NCI-H2227 (cell line): ENCODE measurements around the gene TTLL11.
A peak's percentile ranks its signal among the peaks of the same experiment; 100 is the strongest.

Source experiments
- DNase-seq: peaks from one replicate; lab custom pipeline; 2025; ENCODE audit not compliant: unreplicated experiment; lab: John Stamatoyannopoulos, UW

The TTLL11 gene

DNA sequence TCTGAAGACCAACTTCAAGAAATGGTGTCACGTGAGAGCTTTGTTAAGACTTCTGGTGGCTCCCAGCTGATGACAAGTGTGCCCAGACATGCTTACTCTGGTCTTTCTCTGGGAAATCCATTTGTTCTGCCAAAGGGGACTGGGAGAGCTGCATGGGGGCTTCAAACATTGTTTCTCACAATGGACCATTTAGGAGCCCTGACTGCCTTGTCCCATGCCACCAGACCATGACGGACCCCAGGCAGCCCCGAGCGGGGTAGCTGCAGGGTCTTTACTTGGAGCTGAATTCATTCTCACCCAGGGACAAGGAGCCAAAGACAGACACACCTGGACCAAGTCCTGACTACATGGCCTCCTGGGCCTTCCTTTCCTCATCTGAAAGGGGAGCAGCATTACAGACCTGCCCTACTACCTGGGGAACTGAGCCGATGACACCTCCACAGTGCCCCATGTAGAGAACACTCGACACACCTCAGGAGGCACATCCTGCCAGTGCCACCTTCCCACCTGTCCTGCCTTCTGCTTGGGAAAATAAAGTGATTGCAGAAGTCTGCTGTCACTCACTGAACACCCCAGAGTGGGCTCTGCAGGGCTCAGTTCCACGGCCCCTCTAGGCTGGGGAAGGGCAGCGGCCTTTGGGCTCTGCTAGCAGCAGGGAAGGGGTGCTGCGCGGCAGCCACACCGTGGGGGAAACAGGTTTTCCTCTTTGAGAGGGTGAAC, 272.7 kb downstream of the TTLL11 start:
- DNase-seq, result no peak

DNA sequence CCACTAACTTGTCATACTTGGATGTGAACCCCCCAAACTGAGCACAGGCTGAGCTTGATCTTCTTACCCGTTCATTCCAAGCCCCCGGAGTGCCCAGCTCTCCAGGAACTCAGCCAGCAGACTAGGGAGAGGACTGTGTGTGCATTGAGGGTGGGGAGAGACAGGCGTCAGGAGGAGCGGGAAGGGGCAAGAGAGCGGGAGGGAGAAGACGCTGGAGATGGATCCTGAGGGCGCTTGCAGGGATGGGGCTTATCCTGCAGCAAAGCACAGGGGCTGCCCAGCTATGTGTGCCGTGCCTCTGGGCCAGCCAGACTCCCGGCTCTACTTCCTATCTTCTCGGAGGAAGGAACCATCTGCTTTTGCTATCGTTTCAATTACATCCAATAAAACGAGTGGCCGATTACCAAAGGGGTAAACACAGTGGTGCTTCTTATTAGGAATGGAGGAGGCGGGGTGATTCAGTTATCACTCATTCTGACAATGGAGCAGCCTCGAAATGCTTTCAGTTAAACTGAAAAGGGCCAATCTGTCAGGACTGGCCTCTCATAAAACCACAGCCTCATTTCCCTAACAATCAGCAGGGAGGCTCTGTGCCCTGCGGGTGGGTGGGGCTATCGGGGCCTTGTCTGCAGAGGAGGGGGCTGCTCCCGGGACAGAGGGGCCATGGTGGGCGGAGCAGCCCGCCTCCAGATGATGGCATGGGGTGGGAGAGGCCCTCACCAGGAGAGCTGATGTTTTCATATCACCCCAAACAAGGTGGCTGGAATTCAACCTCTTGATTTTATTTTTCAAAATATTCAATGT, 273.5 kb downstream of the TTLL11 start:
- DNase-seq, result peak; percentile 73

- DNase-seq, result peak; percentile 8
These were observed 274.2 kb downstream of the TTLL11 start for GRCh38 chr9:121818841-121819427.

- no peak for DNase-seq
These were observed 275.0 kb downstream of the TTLL11 start for GRCh38 chr9:121818016-121818661.

DNA sequence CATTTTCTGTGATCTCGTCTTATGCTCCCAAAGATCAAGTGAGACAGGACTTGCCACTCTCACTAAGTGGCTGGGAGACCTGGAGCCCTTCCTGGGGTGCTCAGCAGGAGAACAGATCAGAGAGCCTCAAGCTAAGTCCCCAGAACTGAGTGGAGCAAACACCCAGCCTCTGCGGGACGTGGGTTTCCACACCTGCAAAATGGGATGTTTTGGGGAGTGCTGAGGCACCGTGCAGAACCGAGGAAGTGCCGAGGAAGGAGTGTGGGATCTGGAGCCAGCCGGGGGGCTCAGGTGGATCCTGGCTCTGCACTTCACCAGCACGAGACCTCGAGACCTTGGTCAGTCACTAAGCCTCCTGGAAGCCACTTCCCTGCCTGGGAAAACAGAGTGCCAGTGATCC, 275.6 kb downstream of the TTLL11 start:
- DNase-seq, result no peak

DNA sequence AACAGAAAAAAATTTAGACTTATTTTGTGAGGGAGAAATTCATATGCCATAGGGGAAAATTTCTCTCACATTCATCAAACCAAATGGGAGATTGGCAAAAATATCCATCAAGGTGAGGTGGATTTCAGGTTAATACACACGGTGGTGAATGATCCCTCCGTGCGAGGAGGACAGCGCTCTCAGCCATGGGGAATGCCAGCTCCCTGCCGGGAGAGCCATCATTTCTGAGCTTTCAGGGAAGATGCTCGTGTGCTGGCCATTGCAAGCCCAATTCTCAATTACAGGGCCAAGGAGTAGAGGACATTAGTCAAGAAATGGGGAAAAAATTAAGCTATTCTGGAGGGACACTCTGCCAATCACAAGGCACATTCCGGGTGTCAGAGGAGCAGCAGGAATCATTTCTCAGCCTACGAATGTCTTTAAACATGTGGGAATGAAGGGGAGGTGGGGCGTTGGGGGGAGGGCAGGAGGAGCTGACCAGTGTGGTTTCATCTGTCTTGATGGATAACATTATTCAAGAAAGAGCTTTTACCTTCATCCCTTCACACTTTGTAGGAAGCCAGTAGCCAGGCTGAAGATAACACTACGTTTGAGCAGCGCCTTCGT, 276.2 kb downstream of the TTLL11 start:
- DNase-seq, result no peak

- DNase-seq, result no peak
These were observed 276.7 kb downstream of the TTLL11 start for GRCh38 chr9:121816449-121816817.

DNA sequence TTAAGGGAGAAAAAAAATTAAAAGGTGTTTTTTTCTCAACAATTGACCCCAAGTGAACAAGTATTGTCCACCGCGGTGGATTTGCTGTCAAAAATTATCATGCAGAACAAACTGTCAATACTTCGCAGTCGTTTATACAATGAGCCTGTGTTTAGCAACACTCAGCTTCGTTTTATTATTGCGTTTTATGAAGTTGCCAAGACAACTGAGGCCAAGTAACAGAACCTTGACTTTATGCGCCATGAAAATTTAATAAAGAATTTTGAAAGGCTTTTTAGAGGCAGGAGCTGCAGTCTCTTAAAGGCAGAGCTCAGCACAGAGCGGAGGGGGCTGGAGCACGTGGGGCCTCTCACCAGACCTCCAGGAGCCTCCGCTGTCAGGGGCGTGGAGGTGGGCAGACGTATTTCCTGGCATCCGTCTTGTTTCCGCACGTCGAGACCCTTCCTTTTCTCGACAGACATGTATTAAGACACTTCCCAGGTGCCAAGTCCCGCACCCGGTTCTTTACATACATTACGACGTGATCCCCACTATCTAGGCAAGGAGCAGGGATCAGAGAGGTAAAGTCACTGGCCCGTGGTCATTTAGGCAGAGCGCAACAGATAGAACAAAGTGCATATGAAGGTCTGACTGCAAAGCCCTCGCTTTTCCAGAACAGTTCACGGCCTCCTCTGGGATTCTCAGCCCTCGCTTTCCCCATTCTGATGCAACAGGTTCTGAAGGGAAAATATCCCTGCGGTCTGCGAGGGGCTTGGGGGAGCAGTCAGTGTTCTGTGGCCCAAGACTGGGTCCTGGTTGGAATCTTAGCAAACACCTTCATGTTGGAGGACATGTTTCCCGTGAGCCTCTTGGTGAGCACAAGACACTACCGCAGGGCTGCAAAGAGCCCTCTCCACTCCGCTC, 277.3 kb downstream of the TTLL11 start:
- no peak for DNase-seq

- no peak for DNase-seq
These were observed 278.0 kb downstream of the TTLL11 start for GRCh38 chr9:121815084-121815483.

- DNase-seq, result no peak
These were observed 278.5 kb downstream of the TTLL11 start for GRCh38 chr9:121814594-121814993.

DNA sequence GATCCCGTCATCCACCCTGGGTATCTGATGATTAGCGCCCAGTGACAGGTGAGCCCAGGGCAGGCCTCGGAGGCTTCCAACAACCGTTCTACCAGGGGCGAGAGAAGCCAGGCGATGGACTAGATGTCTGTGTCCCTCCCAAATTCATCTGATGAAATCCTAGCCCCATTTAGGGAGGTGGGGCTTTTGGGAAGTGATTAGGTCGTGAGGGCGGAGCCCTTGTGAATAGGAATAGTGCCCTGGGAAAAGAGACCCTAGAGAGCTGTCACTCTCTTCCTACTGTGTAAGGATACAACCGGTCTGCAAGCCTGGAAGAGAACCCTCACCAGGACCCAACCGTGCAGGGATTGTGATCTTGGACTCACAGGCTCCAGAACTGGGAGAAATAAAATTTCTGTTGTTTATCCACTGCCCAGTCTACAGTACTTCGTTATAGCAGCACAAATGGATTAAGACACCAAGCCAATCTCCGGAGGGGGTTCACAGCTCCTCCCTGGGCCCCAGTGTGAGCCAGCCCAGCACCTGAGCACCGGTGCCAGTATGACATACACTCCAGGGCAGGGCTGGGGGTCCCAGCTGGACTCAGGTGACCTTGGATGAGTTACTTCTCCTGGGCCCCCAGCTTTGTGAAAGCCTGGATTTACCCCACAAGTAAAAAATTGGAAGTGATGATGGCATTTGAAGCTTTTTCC, 279.4 kb downstream of the TTLL11 start:
- no peak for DNase-seq

GRCh38 chr9:121812159-121812735, 280.9 kb downstream of the TTLL11 start:
- no peak for DNase-seq

GRCh38 chr9:121811751-121812150, 281.4 kb downstream of the TTLL11 start:
- DNase-seq, result no peak

DNA sequence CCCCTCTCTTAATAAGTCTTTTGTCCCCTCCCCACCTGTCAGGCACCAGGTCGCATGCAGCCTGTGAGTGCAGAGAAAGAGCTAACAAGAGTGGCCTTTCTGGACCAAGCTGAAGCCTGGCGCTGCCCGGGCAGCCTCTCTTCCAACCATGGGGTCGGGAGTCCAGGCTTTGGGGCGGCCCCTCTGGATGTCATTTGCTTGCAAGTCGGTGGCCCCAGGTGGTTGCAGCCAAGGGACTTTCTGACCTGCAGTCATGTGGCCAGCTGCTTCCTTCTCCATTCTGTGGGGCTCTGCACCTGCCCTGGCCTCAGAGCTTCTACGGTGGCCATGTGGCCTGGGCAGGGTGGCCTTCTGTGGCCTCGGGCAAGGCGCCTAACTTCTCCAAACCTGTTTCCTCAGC, 282.0 kb downstream of the TTLL11 start:
- DNase-seq, result no peak

DNA sequence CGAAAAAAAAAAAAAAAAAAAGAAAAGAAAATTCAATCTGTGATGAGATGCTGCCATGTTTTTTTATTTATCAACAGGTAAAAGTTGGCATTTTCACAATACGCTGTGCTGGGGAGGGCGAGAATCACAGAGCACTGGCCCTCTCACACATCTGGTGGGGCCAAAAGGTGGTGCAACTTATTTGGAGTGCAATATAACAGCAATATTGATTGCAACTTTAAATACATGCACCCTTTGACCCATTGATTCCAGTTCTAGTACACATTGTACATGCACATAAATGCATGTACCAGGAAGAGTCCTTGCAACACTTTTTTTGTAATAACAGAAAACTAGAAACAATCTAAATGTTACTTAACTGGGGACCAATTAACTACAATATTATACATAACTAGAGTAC, 282.6 kb downstream of the TTLL11 start:
- no peak for DNase-seq

DNA sequence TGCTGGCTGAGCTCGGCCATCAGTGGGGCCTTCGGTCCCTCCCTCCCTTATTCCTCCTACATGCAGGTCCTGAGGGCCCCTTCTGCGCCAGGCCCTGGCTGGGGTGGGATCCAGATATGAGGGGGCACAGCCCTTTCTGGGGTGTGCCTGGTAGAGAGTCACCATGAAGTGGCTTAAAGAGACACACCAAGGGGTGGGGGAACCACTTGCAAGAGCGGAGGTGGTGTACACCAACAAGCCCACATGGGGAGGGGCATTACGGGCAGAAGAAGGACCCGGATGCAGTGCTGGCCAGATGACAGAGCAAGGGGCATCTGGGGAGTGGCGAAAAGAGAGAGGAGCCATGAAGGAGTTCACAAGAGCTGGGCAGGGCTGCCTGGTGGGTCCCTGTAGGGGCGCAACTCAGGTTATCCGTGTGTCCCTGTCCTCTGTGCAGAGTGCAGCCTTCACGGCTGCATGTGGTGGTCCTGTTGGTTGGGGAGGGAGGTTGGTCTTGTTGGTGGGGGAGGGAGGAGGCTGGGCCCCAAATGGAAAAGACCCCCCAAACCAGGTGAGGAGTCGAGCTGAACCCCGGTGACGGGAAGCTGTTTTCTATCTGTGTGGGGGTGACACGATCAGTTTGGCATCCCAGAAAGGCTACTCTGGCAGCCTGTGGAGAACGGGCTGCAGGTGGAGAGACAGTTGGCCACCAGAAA, 283.6 kb downstream of the TTLL11 start:
- no peak for DNase-seq

DNA sequence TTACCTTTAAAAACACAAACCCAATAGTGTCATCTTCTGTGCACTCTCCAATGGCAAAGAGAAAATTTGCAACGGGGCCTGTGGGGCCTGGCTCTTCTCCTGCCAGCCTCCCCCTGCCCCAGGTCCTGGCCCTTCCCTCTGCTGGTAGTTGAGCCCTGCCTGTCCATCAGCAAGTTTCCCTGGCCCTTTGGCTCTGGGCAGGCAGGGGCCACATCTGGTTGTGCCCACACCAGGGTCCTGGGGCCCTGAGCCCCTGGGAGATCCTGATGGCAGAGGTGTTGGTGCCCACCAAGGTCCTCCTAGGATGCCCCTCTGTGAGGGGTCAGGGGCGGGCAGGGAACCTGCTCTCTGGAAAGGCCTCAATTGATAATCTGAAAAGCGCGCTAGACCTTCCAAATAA, 284.3 kb downstream of the TTLL11 start:
- no peak for DNase-seq

- DNase-seq, result peak; percentile 40
These were observed 285.3 kb downstream of the TTLL11 start for GRCh38 chr9:121807823-121808278.
